ENCODE measurements around the gene LOXL3.

The LOXL3 gene

DNA sequence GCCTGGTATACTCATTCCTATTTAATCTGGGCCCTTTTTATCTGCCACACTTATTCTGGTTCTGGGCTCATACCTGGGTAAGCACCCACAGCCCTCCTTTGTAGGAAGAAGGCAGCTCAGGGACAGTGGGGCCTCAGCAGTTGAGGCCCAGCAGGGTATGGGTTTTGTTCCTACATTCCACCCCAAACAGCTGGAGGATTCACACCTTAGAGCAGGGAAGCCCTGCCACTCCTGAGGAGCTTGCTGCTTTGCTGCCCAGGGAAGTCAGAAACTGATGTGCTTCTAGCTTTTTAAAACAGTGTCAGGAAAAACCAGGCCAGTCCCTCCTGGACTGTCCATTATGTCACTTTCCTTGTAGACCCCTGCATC is 53.2 kb downstream of the LOXL3 start:
- no peaks in the 10 kb centered on the region for H3K27me3 ChIP-seq (replicated peaks; ENCODE audit: control insufficient read depth, insufficient read depth, low read length)
- no peaks in the 10 kb centered on the region for H3K9me3 ChIP-seq (ENCODE audit: control insufficient read depth, low read length)
- no peak for DNase-seq (ENCODE audit: low read depth)
- H3K4me3 ChIP-seq (ENCODE audit: low read length): no peak overlapping the region
- peaks cover 44% of the 10 kb centered on the region for H3K4me1 ChIP-seq (ENCODE audit: control insufficient read depth, insufficient read depth, low read length)
- no peak overlapping the region for H3K9ac ChIP-seq (ENCODE audit: low read length)
- peaks cover 12% of the 10 kb centered on the region for H3K36me3 ChIP-seq (ENCODE audit: control insufficient read depth, insufficient read depth, low read length, severe bottlenecking)

DNA sequence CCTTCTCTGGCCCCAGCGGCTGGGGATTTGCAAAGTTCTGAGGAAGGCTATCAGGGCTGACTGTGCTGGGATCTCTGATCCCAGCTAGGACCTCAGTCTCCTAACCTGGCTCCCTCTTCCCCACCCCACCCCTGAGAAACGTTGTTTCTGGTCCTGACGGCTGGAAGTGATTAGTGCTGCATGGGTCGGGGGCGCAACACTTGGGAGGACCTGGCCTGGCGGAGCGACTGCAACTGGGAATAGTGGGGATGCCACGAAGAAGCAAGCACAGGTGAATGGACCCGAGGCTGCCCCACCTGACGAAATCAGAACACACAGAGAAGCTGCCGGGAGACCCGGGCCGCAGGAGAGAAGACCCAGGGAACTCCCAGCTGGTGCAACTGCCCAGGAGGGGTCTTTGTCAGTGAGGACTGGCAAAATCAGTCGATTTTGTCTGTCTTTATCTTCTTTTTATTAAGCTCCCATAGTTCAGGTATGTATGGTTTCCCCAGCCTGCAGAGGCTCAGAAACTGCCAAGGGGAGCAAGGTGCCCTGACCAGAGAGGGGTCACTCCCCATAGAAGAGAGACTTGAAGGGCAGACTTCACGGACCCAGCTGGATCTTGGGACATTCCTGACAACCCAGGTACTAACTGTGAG is 53.7 kb downstream of the LOXL3 start:
- DNase-seq (ENCODE audit: low read depth): no peak
- no peaks in the 10 kb centered on the region for H3K27me3 ChIP-seq (replicated peaks; ENCODE audit: control insufficient read depth, insufficient read depth, low read length)
- H3K4me3 ChIP-seq (ENCODE audit: low read length): peak overlapping the region; percentile 71
- peak overlapping the region; percentile 58 for H3K9ac ChIP-seq (ENCODE audit: low read length)
- H3K36me3 ChIP-seq (ENCODE audit: control insufficient read depth, insufficient read depth, low read length, severe bottlenecking): peaks cover 7% of the 10 kb centered on the region
- no peaks in the 10 kb centered on the region for H3K9me3 ChIP-seq (ENCODE audit: control insufficient read depth, low read length)
- peaks cover 39% of the 10 kb centered on the region for H3K4me1 ChIP-seq (ENCODE audit: control insufficient read depth, insufficient read depth, low read length)

DNA sequence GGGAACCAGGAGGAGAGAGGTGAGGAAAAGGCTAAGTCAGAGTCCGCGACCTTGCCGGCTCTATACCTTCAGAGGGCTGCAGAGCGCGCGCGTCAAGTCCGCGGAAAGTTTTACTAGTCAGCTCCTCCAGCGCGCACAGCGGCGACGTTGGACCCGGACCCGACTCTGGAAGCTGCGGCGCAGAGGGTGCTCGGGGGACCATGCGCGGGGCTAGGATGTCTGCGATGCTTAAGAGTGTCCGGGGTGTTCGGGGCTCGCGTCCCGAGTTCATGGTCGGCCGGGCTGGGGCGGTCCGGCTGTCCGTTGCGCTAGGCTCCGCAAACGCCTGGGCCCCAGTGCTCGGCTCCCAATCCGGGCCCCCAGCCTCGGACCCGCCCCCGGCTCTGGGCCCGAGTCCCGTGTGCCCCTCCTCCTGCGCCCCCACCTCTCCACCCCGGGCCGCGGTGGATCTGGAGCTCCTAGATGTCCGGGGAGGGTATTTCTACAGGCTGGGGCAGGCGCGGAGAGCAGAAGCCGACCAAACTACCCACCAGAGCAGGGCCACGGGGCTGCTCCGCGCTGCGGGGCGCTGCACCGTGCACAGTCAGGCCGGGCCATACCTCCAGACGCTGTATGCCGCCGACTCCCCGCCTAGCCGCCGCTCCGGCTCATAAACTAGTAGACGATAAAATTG is 54.3 kb downstream of the LOXL3 start, which contains the start of gene LBX2:
Gene LBX2, minus strand, starts transcription at position 337 of the 673 bp plus-strand sequence. Its CDS starts 66 bp downstream, at position 271.
- no peaks in the 10 kb centered on the region for H3K27me3 ChIP-seq (replicated peaks; ENCODE audit: control insufficient read depth, insufficient read depth, low read length)
- H3K4me1 ChIP-seq (ENCODE audit: control insufficient read depth, insufficient read depth, low read length): peaks cover 32% of the 10 kb centered on the region
- peak; percentile 58 for DNase-seq (ENCODE audit: low read depth)
- H3K36me3 ChIP-seq (ENCODE audit: control insufficient read depth, insufficient read depth, low read length, severe bottlenecking): peaks cover under 1% of the 10 kb centered on the region
- peak within 1 kb of the TSS; percentile 58 for H3K9ac ChIP-seq (ENCODE audit: low read length)
- H3K4me3 ChIP-seq (ENCODE audit: low read length): peak within 1 kb of the TSS; percentile 71
- no peaks in the 10 kb centered on the region for H3K9me3 ChIP-seq (ENCODE audit: control insufficient read depth, low read length)

DNA sequence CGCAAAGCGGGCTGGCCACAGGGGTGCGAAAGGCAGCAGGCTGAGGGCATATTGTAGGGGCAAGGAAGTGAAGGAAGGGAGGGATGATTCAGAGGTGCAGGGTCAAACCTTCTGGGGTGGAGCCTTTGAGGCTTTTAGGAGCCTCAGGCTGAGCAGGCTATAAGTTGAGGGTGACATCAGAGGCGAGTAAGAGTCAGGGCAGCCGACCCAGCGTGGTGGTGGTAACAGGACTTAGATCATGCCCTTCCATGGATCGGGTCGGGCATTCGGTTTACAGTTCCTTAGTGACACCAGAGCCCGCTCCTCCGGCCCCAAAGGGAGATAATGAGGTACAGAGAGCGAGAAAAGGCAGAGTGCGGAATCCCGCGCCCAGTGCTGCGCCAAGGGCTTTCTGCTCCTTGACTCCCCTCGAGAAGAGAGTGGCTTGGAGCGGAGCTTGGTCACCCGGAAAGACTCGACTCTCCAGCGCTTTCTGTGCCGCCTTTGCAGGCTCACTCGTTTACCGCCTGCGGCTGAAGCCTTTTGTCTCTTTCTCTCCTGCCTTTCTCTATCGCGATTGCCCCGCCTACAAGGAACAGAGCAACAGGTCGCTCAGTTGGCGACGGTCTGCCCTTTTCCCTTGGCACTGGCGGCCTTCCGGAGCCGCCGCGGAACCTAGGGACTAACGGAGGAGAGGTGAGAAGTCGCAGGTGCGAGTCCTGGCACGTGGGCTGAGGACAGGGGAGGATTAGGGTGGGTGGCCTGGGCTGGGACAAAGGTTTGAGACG is 55.1 kb downstream of the LOXL3 start:
- Histone ChIP-seq H3K36me3 (ENCODE audit: control insufficient read depth, insufficient read depth, low read length, severe bottlenecking) (peaks cover 8% of the 10 kb centered on the region), H3K27me3 (replicated peaks; ENCODE audit: control insufficient read depth, insufficient read depth, low read length) (no peaks in the 10 kb centered on the region), H3K9me3 (ENCODE audit: control insufficient read depth, low read length) (no peaks in the 10 kb centered on the region), H3K4me3 (ENCODE audit: low read length) (peak overlapping the region; percentile 71), H3K9ac (ENCODE audit: low read length) (peak overlapping the region; percentile 58), H3K4me1 (ENCODE audit: control insufficient read depth, insufficient read depth, low read length) (peaks cover 26% of the 10 kb centered on the region)
- peak; percentile 59 for DNase-seq (ENCODE audit: low read depth)

DNA sequence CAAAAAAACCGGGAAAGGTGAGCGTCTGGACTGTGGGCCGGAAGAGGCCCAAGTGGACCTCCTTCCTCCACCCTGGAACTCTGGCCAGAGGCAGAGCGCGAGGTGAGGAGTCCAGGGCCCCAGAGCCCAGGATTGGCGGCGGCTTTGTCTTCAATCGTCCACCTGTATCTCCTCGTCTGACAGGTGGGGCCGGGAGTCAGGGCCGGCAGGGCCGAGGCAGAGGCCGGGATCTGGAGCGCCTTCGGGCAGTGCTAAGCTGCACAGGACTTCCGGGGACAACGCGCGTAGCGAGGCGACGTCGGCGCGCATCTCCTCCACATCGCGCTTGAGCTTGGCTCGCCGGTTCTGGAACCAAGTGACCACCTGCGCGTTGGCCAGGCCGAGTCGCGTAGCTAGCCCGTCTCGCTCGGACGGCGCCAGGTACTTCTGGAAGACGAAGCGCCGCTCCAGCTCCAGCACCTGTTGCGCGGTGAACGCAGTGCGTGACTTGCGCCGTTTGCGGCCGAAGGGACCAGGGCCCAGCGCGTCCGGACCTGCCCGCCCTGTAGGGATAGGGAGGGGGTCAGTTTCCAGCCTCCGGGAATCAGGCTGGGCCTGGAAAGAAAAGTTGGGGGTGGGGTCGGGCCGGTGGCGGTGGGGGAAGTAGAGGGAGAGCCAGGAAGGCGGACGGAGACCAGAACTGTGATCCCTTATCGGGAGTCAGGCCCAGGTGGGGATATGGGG is 55.8 kb downstream of the LOXL3 start:
- Histone ChIP-seq H3K36me3 (ENCODE audit: control insufficient read depth, insufficient read depth, low read length, severe bottlenecking) (peaks cover 15% of the 10 kb centered on the region), H3K9me3 (ENCODE audit: control insufficient read depth, low read length) (no peaks in the 10 kb centered on the region), H3K9ac (ENCODE audit: low read length) (no peak overlapping the region), H3K27me3 (replicated peaks; ENCODE audit: control insufficient read depth, insufficient read depth, low read length) (no peaks in the 10 kb centered on the region), H3K4me3 (ENCODE audit: low read length) (peak overlapping the region; percentile 71), H3K4me1 (ENCODE audit: control insufficient read depth, insufficient read depth, low read length) (peaks cover 21% of the 10 kb centered on the region)
- DNase-seq (ENCODE audit: low read depth): no peak

DNA sequence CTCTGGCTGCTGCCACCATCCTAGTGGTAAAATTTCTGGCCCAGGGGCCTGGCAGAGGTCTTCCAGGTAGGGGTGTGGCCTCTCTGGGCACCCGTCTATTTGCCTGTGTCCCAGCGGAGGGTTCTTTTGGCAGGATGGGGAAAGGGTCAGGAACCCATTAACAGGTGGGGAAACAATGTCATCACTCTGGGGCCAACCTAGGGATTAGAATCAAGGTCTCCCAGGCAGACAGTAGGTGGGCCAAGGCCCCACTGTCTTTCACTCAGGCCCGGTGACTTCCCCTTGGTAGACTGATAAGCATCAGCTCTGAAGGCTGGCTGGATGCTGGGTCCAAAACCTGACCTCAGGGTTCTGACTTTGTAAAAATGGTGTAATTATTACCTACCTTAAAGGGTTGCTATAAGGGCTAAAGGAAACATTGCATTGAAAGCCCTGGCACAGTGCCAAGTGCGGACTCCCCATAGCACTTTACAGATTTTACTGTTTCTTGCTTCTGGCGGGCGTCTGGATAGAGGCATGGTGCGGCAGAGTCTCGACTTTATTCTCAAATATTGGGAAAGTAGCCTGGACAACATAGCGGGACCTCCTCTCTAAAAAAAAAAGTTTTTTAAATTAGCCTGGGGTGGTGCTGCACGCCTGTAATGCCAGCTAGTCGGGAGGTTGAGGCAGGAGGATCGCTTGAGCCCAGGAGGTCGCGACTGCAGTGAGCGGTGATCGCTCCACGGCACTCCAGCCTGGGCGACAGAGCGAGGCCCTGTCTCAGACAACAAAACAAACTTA is 56.6 kb downstream of the LOXL3 start:
- Histone ChIP-seq H3K27me3 (replicated peaks; ENCODE audit: control insufficient read depth, insufficient read depth, low read length) (no peaks in the 10 kb centered on the region), H3K4me3 (ENCODE audit: low read length) (peak overlapping the region; percentile 71), H3K36me3 (ENCODE audit: control insufficient read depth, insufficient read depth, low read length, severe bottlenecking) (peaks cover 23% of the 10 kb centered on the region), H3K9ac (ENCODE audit: low read length) (no peak overlapping the region), H3K9me3 (ENCODE audit: control insufficient read depth, low read length) (no peaks in the 10 kb centered on the region), H3K4me1 (ENCODE audit: control insufficient read depth, insufficient read depth, low read length) (peaks cover 18% of the 10 kb centered on the region)
- DNase-seq (ENCODE audit: low read depth): no peak

DNA sequence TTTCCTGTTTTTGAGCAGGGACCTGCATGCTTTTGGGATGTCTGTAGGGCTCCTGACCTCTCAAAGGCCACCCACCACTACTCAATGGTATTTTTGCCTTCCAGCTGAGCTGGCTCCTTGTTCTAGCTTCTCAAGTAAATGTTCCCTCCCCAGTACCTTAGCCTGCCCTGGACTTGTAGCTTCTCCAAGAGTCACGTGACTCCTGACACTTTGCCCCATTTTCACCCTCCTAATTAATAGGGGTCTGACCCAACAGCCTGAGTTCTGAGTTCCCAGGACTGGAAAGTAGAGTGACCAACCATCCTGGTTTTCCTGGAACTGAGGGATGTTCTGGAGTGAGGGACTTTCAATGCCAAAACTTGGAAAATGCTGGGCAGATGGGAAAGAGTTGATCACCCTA is 58.3 kb downstream of the LOXL3 start:
- no peaks in the 10 kb centered on the region for H3K27me3 ChIP-seq (replicated peaks; ENCODE audit: control insufficient read depth, insufficient read depth, low read length)
- peaks cover 40% of the 10 kb centered on the region for H3K36me3 ChIP-seq (ENCODE audit: control insufficient read depth, insufficient read depth, low read length, severe bottlenecking)
- H3K4me3 ChIP-seq (ENCODE audit: low read length): no peak overlapping the region
- peaks cover 18% of the 10 kb centered on the region for H3K4me1 ChIP-seq (ENCODE audit: control insufficient read depth, insufficient read depth, low read length)
- H3K9ac ChIP-seq (ENCODE audit: low read length): no peak overlapping the region
- no peak for DNase-seq (ENCODE audit: low read depth)
- H3K9me3 ChIP-seq (ENCODE audit: control insufficient read depth, low read length): no peaks in the 10 kb centered on the region

DNA sequence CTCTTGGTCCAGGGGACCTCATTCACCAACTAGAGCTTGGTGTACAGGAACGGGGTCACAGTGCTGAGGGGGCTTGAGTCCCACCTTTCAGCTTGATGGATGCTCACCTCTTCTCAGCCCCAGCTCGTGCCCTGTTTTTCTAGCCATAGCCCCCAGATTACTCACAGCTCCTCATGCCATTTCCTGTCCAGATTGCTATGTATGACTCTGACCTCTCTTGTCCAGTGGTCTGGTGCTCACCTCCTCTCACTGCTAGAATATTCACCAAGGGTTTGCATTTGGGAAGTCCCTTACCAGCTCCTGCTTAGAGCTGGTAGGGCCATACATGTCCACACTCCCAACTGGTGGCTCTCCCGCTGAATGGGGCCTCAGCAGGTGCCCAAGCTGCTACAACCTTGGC is 60.2 kb downstream of the LOXL3 start:
- H3K9ac ChIP-seq (ENCODE audit: low read length): no peak overlapping the region
- peaks cover 11% of the 10 kb centered on the region for H3K4me1 ChIP-seq (ENCODE audit: control insufficient read depth, insufficient read depth, low read length)
- no peaks in the 10 kb centered on the region for H3K27me3 ChIP-seq (replicated peaks; ENCODE audit: control insufficient read depth, insufficient read depth, low read length)
- no peak overlapping the region for H3K4me3 ChIP-seq (ENCODE audit: low read length)
- DNase-seq (ENCODE audit: low read depth): no peak
- no peaks in the 10 kb centered on the region for H3K9me3 ChIP-seq (ENCODE audit: control insufficient read depth, low read length)
- peaks cover 46% of the 10 kb centered on the region for H3K36me3 ChIP-seq (ENCODE audit: control insufficient read depth, insufficient read depth, low read length, severe bottlenecking)

DNA sequence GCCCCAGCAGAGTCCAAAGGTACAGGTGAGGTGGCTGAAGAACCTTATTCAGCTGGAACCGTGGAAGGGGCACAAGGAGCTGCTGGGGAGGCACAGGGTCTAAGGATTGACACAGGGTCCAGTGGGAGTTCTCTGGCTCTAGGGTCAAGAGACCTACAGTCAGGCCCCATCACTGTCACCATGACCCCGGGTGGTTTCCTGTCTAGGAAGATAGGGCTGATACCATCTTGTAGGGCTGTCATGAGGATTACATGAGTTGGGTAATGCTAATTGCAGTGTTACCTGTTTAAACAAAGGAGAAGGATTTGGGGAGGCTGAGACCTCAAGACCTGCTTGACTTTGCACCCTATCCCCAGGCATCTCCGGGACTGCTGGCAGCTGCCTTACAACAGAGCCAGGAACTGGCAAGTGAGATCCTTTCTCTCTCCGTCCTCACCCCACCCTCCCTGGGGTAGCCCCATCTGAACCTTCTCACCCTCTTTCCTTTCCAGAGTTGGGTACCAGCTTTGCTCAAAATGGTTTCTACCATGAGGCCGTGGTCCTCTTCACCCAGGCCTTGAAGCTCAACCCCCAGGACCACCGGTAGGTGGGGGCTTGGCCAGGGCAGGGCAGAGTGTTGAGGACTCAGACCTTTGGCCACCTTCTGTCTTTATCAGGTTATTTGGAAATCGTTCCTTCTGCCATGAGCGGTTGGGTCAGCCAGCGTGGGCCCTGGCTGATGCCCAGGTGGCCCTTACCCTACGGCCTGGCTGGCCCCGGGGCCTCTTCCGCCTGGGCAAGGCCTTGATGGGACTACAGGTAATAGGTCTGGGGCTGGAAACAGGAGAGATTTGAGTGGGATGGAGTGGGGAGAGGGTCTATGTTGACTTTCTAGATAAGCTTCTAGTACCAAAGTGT is 61.8 kb downstream of the LOXL3 start:
- no peak for DNase-seq (ENCODE audit: low read depth)
- Histone ChIP-seq H3K4me3 (ENCODE audit: low read length) (no peak overlapping the region), H3K9ac (ENCODE audit: low read length) (no peak overlapping the region), H3K36me3 (ENCODE audit: control insufficient read depth, insufficient read depth, low read length, severe bottlenecking) (peaks cover 46% of the 10 kb centered on the region), H3K9me3 (ENCODE audit: control insufficient read depth, low read length) (no peaks in the 10 kb centered on the region), H3K27me3 (replicated peaks; ENCODE audit: control insufficient read depth, insufficient read depth, low read length) (no peaks in the 10 kb centered on the region), H3K4me1 (ENCODE audit: control insufficient read depth, insufficient read depth, low read length) (peaks cover 3% of the 10 kb centered on the region)

DNA sequence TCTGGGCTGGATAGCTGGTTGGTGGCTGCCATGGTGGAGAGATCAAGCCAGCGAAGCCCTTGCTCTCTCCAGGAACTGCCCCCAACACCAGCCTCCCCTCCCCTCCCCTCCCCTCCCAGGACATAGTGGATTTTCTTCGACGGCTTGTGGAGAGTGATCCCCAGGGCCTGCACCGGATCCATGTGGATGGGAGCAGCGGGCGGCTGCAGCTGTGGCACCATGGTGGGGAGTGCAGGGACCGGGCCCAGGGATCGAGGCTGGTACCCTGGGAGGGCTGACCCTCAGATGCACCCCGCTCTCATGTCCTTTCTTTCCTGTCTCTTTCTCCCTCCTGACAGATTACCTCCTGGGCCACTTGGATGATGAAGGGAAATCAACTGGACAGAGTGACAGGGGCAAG is 63.8 kb downstream of the LOXL3 start:
- Histone ChIP-seq H3K36me3 (ENCODE audit: control insufficient read depth, insufficient read depth, low read length, severe bottlenecking) (peaks cover 46% of the 10 kb centered on the region), H3K9ac (ENCODE audit: low read length) (no peak overlapping the region), H3K27me3 (replicated peaks; ENCODE audit: control insufficient read depth, insufficient read depth, low read length) (no peaks in the 10 kb centered on the region), H3K4me1 (ENCODE audit: control insufficient read depth, insufficient read depth, low read length) (peaks cover 3% of the 10 kb centered on the region), H3K9me3 (ENCODE audit: control insufficient read depth, low read length) (no peaks in the 10 kb centered on the region), H3K4me3 (ENCODE audit: low read length) (no peak overlapping the region)
- DNase-seq (ENCODE audit: low read depth): no peak

Data from adipocyte (in vitro differentiated cells).